GM10847 (cell line): Measurements from ENCODE around the gene SETD3.

Source experiments
- POLR2A ChIP-seq: IDR thresholded peaks from 2 replicates; pipeline ENCODE4 v1.6.1; 2011; ENCODE audit not compliant: insufficient read length; ENCODE audit errors: extremely low read depth

Gene SETD3

DNA sequence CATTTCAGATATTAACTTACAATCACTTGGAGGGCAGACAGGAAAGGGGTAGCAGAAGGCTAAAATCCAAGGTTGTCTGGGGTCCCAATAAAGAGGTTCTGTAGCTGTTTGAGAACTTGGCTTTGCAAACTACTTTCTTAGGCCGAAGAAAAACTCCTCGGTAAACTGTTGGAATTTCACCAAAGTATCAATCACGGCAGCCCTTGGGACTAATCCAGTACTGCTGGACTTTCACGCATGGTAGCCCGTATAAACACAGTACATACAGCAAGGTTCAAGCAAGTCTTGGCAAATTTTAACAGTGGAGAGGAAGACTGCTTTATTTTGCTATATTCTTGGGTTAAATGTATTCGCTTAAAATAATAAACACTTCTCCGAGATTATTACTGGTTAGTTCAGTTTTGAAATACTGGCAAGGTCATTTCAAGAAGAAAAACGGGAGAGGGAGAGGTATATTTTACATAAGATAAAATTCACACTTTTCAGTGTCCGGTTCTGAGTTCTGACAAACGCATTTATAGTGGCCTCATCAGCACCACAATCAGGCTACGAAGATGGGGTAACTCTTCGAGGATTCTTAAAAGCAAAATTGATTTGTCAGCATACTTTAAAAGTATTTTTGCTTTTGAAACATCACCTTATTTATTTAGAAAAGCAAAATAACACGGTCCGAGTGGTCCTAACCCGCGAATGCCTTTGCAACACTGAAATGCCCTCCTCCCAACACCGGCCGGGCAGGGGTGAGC, 1.3 kb downstream of the SETD3 start:
- TF ChIP-seq POLR2A: no peak

GRCh38 chr14:99478128-99478527, 2.5 kb downstream of the SETD3 start:
- no peak for TF ChIP-seq POLR2A

- TF ChIP-seq POLR2A: no peak
These were observed 3.8 kb downstream of the SETD3 start for GRCh38 chr14:99476864-99477263.

DNA sequence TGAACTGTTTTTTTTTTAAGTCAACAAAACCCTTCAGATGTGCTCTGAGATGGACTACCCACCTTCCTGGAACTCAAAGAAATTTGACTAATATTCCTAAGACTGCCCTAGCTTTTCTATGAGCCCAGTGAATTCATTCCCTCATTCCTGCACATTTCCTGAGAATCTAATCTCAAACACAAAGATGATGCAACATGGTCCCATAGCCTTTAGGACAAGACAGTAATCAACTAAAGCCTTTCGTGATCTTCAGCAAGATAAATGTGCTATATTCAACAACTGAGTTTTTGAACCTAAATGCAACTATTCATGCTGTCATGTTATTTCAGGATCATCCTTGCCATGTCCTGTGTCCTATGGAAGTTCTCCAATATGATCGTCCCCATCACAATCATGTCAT, 5.0 kb downstream of the SETD3 start:
- TF ChIP-seq POLR2A: no peak

DNA sequence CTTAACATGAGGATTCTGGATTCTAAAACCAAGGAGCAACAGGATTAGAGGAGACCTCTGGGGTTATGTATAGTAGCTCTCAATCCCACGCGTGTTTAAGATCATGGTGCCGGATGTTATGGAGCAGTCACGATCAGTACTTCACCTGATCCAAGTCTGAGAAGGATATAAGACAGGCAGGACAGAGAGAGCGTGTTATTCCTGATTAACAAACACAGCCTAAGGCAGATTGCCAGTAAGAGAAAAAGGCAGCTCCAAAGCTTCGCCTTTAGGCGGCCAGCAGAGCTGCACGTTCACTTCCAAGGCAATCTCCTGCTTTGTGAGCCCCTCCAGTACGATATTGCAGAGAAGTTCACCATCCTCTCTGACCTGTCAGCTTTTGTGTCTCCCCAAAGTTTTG, 5.5 kb downstream of the SETD3 start:
- TF ChIP-seq POLR2A: no peak

DNA sequence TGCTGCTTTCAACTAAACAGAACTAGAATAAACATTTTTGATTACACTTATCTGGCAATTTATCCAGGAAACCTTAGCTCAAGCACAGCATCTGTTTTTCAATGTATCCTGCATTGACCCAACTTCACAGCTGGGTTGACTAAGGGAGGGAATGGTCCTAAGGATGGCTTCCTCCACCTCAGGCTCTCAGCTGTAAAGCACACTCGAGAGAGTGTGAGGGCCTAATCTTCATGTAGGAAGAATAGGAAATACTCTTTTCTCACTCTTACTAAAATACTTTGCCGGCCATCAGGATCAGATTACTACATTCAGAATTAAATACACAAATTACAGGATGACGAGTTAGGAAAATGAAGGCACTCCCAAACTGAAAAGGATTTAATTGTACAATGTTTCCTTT, 7.2 kb downstream of the SETD3 start:
- TF ChIP-seq POLR2A: no peak

- no peak for TF ChIP-seq POLR2A
These were observed 7.7 kb downstream of the SETD3 start for GRCh38 chr14:99472937-99473336.

GRCh38 chr14:99471731-99472130, 8.9 kb downstream of the SETD3 start:
- no peak for TF ChIP-seq POLR2A

- TF ChIP-seq POLR2A: no peak
These were observed 11.6 kb downstream of the SETD3 start for GRCh38 chr14:99468836-99469592.

GRCh38 chr14:99468081-99468480, 12.6 kb downstream of the SETD3 start:
- no peak for TF ChIP-seq POLR2A

GRCh38 chr14:99467336-99468078, 13.2 kb downstream of the SETD3 start:
- TF ChIP-seq POLR2A: no peak

DNA sequence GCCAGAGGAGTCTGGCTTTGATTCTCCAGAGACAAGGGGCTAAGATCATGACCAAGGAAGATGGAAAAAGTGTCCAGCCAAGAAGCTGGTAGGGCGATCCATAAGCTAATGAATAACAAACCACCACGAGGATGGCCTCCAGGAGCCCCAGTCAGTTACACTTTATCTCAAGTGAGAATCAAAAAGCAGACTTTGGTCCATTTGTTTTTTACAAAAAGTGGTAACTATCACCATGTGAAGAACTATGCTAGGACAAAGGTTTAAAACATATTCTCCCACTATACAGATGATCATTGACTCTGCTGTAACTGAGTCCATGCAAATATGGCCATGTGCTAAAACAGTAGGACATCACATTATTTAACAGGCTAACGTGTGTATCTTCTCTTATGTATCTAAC, 13.9 kb downstream of the SETD3 start:
- TF ChIP-seq POLR2A: no peak

DNA sequence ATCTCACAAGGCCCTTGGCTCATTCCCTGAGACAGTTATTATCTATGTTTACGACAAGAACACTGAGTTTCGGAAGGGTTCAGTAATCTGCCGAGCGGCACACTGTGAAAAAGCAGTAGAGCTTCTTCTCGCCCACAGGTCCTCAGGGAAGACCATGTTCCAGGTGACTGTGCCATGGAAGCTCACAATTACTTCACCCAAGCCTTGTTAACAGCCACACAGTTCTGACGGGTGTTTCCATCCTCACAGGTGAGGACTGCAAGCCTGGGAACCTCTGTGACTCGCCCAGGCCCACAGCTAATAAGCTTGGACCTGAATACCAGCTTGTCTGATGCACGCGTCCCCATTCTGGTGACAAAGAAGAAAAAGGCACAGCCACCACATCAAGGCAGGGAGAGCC, 15.4 kb downstream of the SETD3 start:
- no peak for TF ChIP-seq POLR2A

- no peak for TF ChIP-seq POLR2A
These were observed 16.7 kb downstream of the SETD3 start for GRCh38 chr14:99463974-99464373.

GRCh38 chr14:99462210-99462609, 18.4 kb downstream of the SETD3 start:
- TF ChIP-seq POLR2A: no peak
